Epithelial cell of esophagus (primary cell): Measurements from ENCODE around the gene HPCAL1.

Experiments
- DNase-seq: peaks from one replicate; pipeline ENCODE4 v3.0.0; 2010; ENCODE audit warnings: low read depth
- H3K4me3 ChIP-seq: 2 replicates; pipeline ENCODE4 v1.5.1; 2011; ENCODE audit warnings: mild to moderate bottlenecking, low read length, control low read depth
- CTCF ChIP-seq: IDR thresholded peaks from 2 replicates; pipeline ENCODE4 v1.5.1; 2011; ENCODE audit warnings: low read depth, mild to moderate bottlenecking, low read length, control low read depth, inconsistent platforms; ENCODE audit not compliant: insufficient read depth; ENCODE audit errors: missing control alignments

Gene HPCAL1

GRCh38 chr2:10388954-10389560 lies 86.4 kb downstream of the HPCAL1 start:
- DNase-seq, result no peak
- no peak overlapping the region for H3K4me3 ChIP-seq
- no peak for TF ChIP-seq CTCF

GRCh38 chr2:10389573-10389972 lies 86.9 kb downstream of the HPCAL1 start:
- no peak for TF ChIP-seq CTCF
- no peak overlapping the region for H3K4me3 ChIP-seq
- peak; percentile 34 for DNase-seq

- H3K4me3 ChIP-seq, result no peak overlapping the region
- no peak for TF ChIP-seq CTCF
- peak; percentile 82 for DNase-seq
These were observed 87.7 kb downstream of the HPCAL1 start for GRCh38 chr2:10390369-10390801.

GRCh38 chr2:10392100-10392499 lies 89.4 kb downstream of the HPCAL1 start:
- no peak for DNase-seq
- no peak for TF ChIP-seq CTCF
- H3K4me3 ChIP-seq, result no peak overlapping the region

GRCh38 chr2:10392548-10392947 lies 89.8 kb downstream of the HPCAL1 start:
- no peak for TF ChIP-seq CTCF
- no peak overlapping the region for H3K4me3 ChIP-seq
- DNase-seq, result no peak

- no peak for TF ChIP-seq CTCF
- DNase-seq, result no peak
- no peak overlapping the region for H3K4me3 ChIP-seq
These were observed 90.4 kb downstream of the HPCAL1 start for GRCh38 chr2:10392951-10393639.

GRCh38 chr2:10393640-10393982 lies 90.9 kb downstream of the HPCAL1 start:
- peak; percentile 92 for DNase-seq
- no peak for TF ChIP-seq CTCF
- no peak overlapping the region for H3K4me3 ChIP-seq
